ENCODE measurements around the gene ARPC5. TPM values are rescaled to one million over a fixed set of nuclear protein-coding genes. Genes with fewer than 3 reads are reported as not detected.
A peak's percentile ranks its signal among the peaks of the same experiment; 100 is the strongest.

ARPC5 gene
- polyA plus RNA-seq, 3 donors, result 110 to 1,089 (median 1,064) TPM

GRCh38 chr1:183580281-183580682 is 55.3 kb downstream of the ARPC5 start:
- H3K4me3 ChIP-seq (replicated peaks in 1 of 3; ENCODE audit: low read depth in 2 of 3, low read length in 3 of 3), result peak overlapping the region in 1 of 3 experiments; percentile 20
- peak overlapping the region; percentile 72 to 76 for H3K27ac ChIP-seq (ENCODE audit: low read depth in 1 of 2, low read length in 2 of 2)
- no peaks in the 10 kb centered on the region for H3K9me3 ChIP-seq (replicated peaks in 1 of 2; ENCODE audit: control insufficient read depth in 1 of 2, insufficient read depth in 1 of 2, low read length in 2 of 2)
- H3K27me3 ChIP-seq (ENCODE audit: control insufficient read depth in 2 of 2, insufficient read depth in 2 of 2, low read length in 2 of 2), result no peaks in the 10 kb centered on the region
- H3K79me2 ChIP-seq (ENCODE audit: insufficient read depth, low read length), result peaks cover 92% of the 10 kb centered on the region
- Mint-ChIP-seq H3K9me3 (peaks cover 0 to 1% (median 0%) of the 10 kb centered on the region in 7 donors), H3K36me3 (peaks cover 80 to 96% of the 10 kb centered on the region in 2 donors), H3K4me3 (peak overlapping the region in 1 of 2 donors; percentile 15), H3K4me1 (peaks cover 68% of the 10 kb centered on the region), H3K27me3 (ENCODE audit: low read depth in 3 of 3) (no peaks in the 10 kb centered on the region), H3K27ac (peak overlapping the region; percentile 87 to 98 (median 92))
- H3K9ac ChIP-seq (ENCODE audit: insufficient read depth, low read length, poor library complexity, severe bottlenecking), result peak overlapping the region; percentile 9
- H3K4me2 ChIP-seq (replicated peaks; ENCODE audit: extremely low read depth, low read length, poor library complexity, severe bottlenecking), result peak overlapping the region; percentile 45
- WGBS (ENCODE audit: insufficient coverage), result 0% methylated on average over 7 of the region's 8 CpGs
- intact Hi-C loops (cut with micrococcal nuclease), result loop anchor here (5.0 kb wide), 2 partner anchors 47 to 52 kb away; no protein-coding TSS in a partner anchor
- H4K20me1 ChIP-seq (ENCODE audit: insufficient read depth, low read length), result peaks cover 86% of the 10 kb centered on the region
- peak; percentile 87 to 96 (median 91) for DNase-seq
- H3K36me3 ChIP-seq (replicated peaks in 1 of 2; ENCODE audit: control insufficient read depth in 1 of 2, insufficient read depth in 2 of 2, low read length in 2 of 2), result peaks cover 68 to 70% of the 10 kb centered on the region in 2 donors
- no peak overlapping the region for H2AFZ ChIP-seq (ENCODE audit: insufficient read depth, low read depth, low read length, poor library complexity, severe bottlenecking)
- H3K4me1 ChIP-seq (ENCODE audit: control insufficient read depth in 1 of 2, insufficient read depth in 2 of 2, low read length in 2 of 2), result peaks cover 76 to 78% of the 10 kb centered on the region in 2 donors
- TF ChIP-seq, protein P1, sequence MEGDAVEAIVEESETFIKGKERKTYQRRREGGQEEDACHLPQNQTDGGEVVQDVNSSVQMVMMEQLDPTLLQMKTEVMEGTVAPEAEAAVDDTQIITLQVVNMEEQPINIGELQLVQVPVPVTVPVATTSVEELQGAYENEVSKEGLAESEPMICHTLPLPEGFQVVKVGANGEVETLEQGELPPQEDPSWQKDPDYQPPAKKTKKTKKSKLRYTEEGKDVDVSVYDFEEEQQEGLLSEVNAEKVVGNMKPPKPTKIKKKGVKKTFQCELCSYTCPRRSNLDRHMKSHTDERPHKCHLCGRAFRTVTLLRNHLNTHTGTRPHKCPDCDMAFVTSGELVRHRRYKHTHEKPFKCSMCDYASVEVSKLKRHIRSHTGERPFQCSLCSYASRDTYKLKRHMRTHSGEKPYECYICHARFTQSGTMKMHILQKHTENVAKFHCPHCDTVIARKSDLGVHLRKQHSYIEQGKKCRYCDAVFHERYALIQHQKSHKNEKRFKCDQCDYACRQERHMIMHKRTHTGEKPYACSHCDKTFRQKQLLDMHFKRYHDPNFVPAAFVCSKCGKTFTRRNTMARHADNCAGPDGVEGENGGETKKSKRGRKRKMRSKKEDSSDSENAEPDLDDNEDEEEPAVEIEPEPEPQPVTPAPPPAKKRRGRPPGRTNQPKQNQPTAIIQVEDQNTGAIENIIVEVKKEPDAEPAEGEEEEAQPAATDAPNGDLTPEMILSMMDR (IDR thresholded peaks at IDR 0.05), result no peak

DNA sequence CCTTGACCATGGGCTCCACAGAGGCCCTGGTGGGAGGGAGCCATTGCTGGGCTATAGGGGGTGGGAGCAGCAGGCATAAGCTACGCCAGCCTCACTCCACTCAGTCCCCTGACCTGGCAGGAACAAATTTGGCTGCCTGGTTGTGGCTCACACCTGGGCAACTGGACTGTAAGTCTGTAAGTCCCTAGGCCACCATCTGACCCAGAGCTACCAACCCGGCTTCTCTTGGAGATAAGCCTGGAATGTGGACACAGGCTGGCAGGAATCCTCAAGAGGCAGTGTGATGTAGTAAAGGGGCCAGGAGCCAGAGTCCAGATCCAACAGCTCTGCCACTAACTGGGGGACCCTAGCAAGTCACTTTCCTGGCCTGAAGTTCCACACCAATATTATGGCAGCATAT is 56.7 kb downstream of the ARPC5 start:
- no peaks in the 10 kb centered on the region for H3K27me3 Mint-ChIP-seq (ENCODE audit: low read depth in 3 of 3)
- peaks cover 57% of the 10 kb centered on the region for H3K4me1 Mint-ChIP-seq
- H3K4me3 ChIP-seq (replicated peaks in 1 of 3; ENCODE audit: low read depth in 2 of 3, low read length in 3 of 3), result no peak overlapping the region
- peaks cover 0 to 1% (median 0%) of the 10 kb centered on the region in 7 donors for H3K9me3 Mint-ChIP-seq
- peaks cover 70% of the 10 kb centered on the region in 2 donors for H3K36me3 ChIP-seq (replicated peaks in 1 of 2; ENCODE audit: control insufficient read depth in 1 of 2, insufficient read depth in 2 of 2, low read length in 2 of 2)
- no peak overlapping the region for H2AFZ ChIP-seq (ENCODE audit: insufficient read depth, low read depth, low read length, poor library complexity, severe bottlenecking)
- H3K4me1 ChIP-seq (ENCODE audit: control insufficient read depth in 1 of 2, insufficient read depth in 2 of 2, low read length in 2 of 2), result peaks cover 62 to 63% of the 10 kb centered on the region in 2 donors
- H3K9me3 ChIP-seq (replicated peaks in 1 of 2; ENCODE audit: control insufficient read depth in 1 of 2, insufficient read depth in 1 of 2, low read length in 2 of 2), result no peaks in the 10 kb centered on the region
- WGBS (ENCODE audit: insufficient coverage), result 100% methylated on average over 1 of the region's 2 CpGs
- no peaks in the 10 kb centered on the region for H3K27me3 ChIP-seq (ENCODE audit: control insufficient read depth in 2 of 2, insufficient read depth in 2 of 2, low read length in 2 of 2)
- peak overlapping the region; percentile 2 to 65 for H3K27ac ChIP-seq (ENCODE audit: low read depth in 1 of 2, low read length in 2 of 2)
- peaks cover 93% of the 10 kb centered on the region for H4K20me1 ChIP-seq (ENCODE audit: insufficient read depth, low read length)
- H3K79me2 ChIP-seq (ENCODE audit: insufficient read depth, low read length), result peaks cover 92% of the 10 kb centered on the region
- DNase-seq, result no peak
- peaks cover 81 to 96% of the 10 kb centered on the region in 2 donors for H3K36me3 Mint-ChIP-seq
- TF ChIP-seq, protein P1 (IDR thresholded peaks at IDR 0.05), result no peak
- H3K4me2 ChIP-seq (replicated peaks; ENCODE audit: extremely low read depth, low read length, poor library complexity, severe bottlenecking), result peak overlapping the region; percentile 11
- intact Hi-C loops (cut with micrococcal nuclease), result loop anchor here in 1 of 2 donors (5.0 kb wide), 1 partner anchor 33 kb away; no protein-coding TSS in a partner anchor
- no peak overlapping the region for H3K9ac ChIP-seq (ENCODE audit: insufficient read depth, low read length, poor library complexity, severe bottlenecking)
- no peak overlapping the region for H3K4me3 Mint-ChIP-seq
- H3K27ac Mint-ChIP-seq, result peak overlapping the region in 6 of 7 donors; percentile 42 to 88 (median 52)

Measured in CD14-positive monocyte (primary cell).